PFSK-1 (cell line): ENCODE results near the gene SGIP1.

Experiments used
- FOXP2 ChIP-seq: optimal IDR thresholded peaks from 2 replicates; pipeline ENCODE3; 2011; ENCODE audit warnings: borderline replicate concordance, control low read depth, inconsistent platforms; ENCODE audit not compliant: insufficient read depth; ENCODE audit errors: extremely low read length, extremely low read depth
- POLR2AphosphoS5 ChIP-seq: IDR thresholded peaks from 2 replicates; pipeline ENCODE4 v1.6.1; 2012; ENCODE audit warnings: low read depth, mild to moderate bottlenecking, control low read depth, low read length, moderate library complexity
- REST ChIP-seq, 2 experiments: IDR thresholded peaks; 2 replicates each; pipeline versions ENCODE4 v1.6.1 to v1.8.0; 2011 to 2012; ENCODE audit warnings: low read depth in 2 of 2, low read length in 2 of 2, control low read depth in 1 of 2, inconsistent platforms in 1 of 2, mild to moderate bottlenecking in 1 of 2, moderate library complexity in 1 of 2; ENCODE audit not compliant: insufficient read depth in 1 of 2
- SIN3A ChIP-seq: IDR thresholded peaks from 2 replicates; pipeline ENCODE4 v1.6.1; 2012; ENCODE audit warnings: mild to moderate bottlenecking, low read length, moderate library complexity, borderline replicate concordance; ENCODE audit not compliant: insufficient read depth
- TAF1 ChIP-seq: IDR thresholded peaks from 2 replicates; pipeline ENCODE4 v1.6.1; 2012; ENCODE audit warnings: low read length, control low read depth, borderline replicate concordance; ENCODE audit not compliant: insufficient read depth

- TF ChIP-seq SIN3A (no peak), POLR2AphosphoS5 (no peak), FOXP2 (no peak), REST (IDR thresholded peaks at IDR 0.05; ENCODE audit: insufficient read depth in 1 of 2, low read depth in 2 of 2, low read length in 2 of 2) (no peak), TAF1 (no peak)
These were observed 178.9 kb downstream of the SGIP1 start for GRCh38 chr1:66712839-66713238.
